Brain microvascular endothelial cell (primary cell): Measurements from ENCODE around the gene EVI5.

Experiments
- DNase-seq: peaks from one replicate; pipeline ENCODE4 v3.0.0-alpha.2; 2020
- H3K27ac ChIP-seq: fragments of 250-450 bp; sonication (Bioruptor Pico); 2 replicates; pipeline ENCODE4 v1.5.1; 2020; ENCODE audit warnings: mild to moderate bottlenecking, moderate library complexity
- H3K27me3 ChIP-seq: fragments of 250-450 bp; sonication (Bioruptor Pico); replicated peaks from 2 replicates; pipeline ENCODE4 v1.5.1; 2020; ENCODE audit warnings: mild to moderate bottlenecking
- H3K36me3 ChIP-seq: fragments of 250-450 bp; sonication (Bioruptor Pico); replicated peaks from 2 replicates; pipeline ENCODE4 v1.5.1; 2020; ENCODE audit warnings: mild to moderate bottlenecking
- H3K4me3 ChIP-seq: 2 replicates; pipeline ENCODE4 v1.5.1; 2011; ENCODE audit warnings: low read depth, mild to moderate bottlenecking, control low read depth, low read length, moderate library complexity
- CTCF ChIP-seq: IDR thresholded peaks from 2 replicates; pipeline ENCODE4 v1.5.1; 2011; ENCODE audit warnings: low read depth, mild to moderate bottlenecking, moderate library complexity, low read length, control low read depth, inconsistent platforms; ENCODE audit errors: missing control alignments
- in situ Hi-C: cut with HindIII; loops from 2 replicates; pipeline ENCODE4 v1.10.0; 2017; ENCODE audit warnings: low sequenced_read_pairs, low pct_ligation_motif_present

EVI5 gene

GRCh38 chr1:92516574-92516973, 268.3 kb downstream of the EVI5 start:
- no peak for TF ChIP-seq CTCF
- no peak for DNase-seq
- H3K27ac ChIP-seq: no peak overlapping the region
- no peak overlapping the region for H3K4me3 ChIP-seq
- H3K36me3 ChIP-seq: peaks cover 3% of the 10 kb centered on the region
- in situ Hi-C loops: no loop called here
- no peaks in the 10 kb centered on the region for H3K27me3 ChIP-seq

- Histone ChIP-seq H3K4me3 (no peak overlapping the region), H3K27me3 (no peaks in the 10 kb centered on the region), H3K36me3 (peaks cover 3% of the 10 kb centered on the region), H3K27ac (no peak overlapping the region)
- no peak for TF ChIP-seq CTCF
- in situ Hi-C loops: no loop called here
- DNase-seq: no peak
Observed at GRCh38 chr1:92515796-92516201, 269.1 kb downstream of the EVI5 start.

GRCh38 chr1:92511541-92511940, 273.4 kb downstream of the EVI5 start:
- in situ Hi-C loops: no loop called here
- TF ChIP-seq CTCF: no peak
- no peak for DNase-seq
- H3K27ac ChIP-seq: no peak overlapping the region
- H3K27me3 ChIP-seq: no peaks in the 10 kb centered on the region
- no peak overlapping the region for H3K4me3 ChIP-seq
- peaks cover 3% of the 10 kb centered on the region for H3K36me3 ChIP-seq

GRCh38 chr1:92509619-92510018, 275.3 kb downstream of the EVI5 start:
- Histone ChIP-seq H3K4me3 (no peak overlapping the region), H3K27ac (no peak overlapping the region), H3K36me3 (no peaks in the 10 kb centered on the region), H3K27me3 (no peaks in the 10 kb centered on the region)
- TF ChIP-seq CTCF: no peak
- DNase-seq: no peak
- in situ Hi-C loops: no loop called here

GRCh38 chr1:92505015-92505692, 279.8 kb downstream of the EVI5 start:
- no peak for TF ChIP-seq CTCF
- H3K27me3 ChIP-seq: no peaks in the 10 kb centered on the region
- in situ Hi-C loops: no loop called here
- H3K4me3 ChIP-seq: no peak overlapping the region
- no peak overlapping the region for H3K27ac ChIP-seq
- H3K36me3 ChIP-seq: no peaks in the 10 kb centered on the region
- DNase-seq: no peak

GRCh38 chr1:92504291-92505014, 280.5 kb downstream of the EVI5 start:
- H3K36me3 ChIP-seq: no peaks in the 10 kb centered on the region
- DNase-seq: no peak
- TF ChIP-seq CTCF: no peak
- in situ Hi-C loops: no loop called here
- H3K27ac ChIP-seq: no peak overlapping the region
- no peak overlapping the region for H3K4me3 ChIP-seq
- no peaks in the 10 kb centered on the region for H3K27me3 ChIP-seq
